NCI-H1105 treated with DMSO at 0.1 percent for 48 hours (cell line): ENCODE results near the gene NUBPL.
"Not testable (repeated sequence)": the region's sequence is repeated elsewhere in the genome, so short reads cannot be mapped to it uniquely, and the experiment has no call there.

ENCODE experiments used
- DNase-seq: peaks from one replicate; lab custom pipeline; 2025; lab: John Stamatoyannopoulos, UW

NUBPL gene

DNA sequence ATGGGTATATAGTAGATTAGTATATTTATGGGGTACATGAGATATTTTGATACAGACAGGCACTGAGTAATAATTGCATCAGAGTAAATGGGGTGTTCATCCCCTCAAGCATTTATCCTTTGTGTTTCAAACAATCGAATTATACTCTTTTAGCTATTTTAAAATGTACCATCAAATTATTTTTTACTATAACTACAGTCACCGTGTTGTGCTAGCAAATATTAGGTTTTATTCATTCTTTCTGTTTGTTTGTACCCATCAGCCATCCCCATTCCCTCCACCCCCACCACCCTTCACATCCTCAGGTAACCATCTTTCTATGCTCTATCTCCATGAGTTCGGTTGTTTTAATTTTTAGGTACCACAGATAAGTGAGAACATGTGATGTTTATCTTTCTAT lies 115.8 kb downstream of the NUBPL start:
- DNase-seq = no peak

DNA sequence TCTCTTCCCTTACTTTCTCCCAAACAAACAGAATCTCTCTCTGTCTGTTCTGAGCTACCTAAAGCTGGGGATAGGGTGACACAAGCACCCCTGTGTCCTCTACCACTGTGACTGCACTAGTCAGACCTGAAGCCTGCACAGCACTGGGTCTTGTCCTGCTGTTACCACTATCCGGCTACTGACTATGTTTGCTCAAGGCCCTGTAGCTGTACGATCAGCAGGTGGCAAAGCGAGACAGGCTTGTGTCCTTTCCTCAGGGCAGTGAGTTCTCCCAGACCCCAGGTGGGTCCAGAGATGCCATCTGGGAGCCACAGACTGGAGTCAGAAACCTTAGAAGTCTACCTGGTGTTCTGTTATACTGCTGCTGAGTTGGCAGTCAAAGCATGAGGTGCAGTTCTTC lies 116.4 kb downstream of the NUBPL start:
- DNase-seq = no peak

DNA sequence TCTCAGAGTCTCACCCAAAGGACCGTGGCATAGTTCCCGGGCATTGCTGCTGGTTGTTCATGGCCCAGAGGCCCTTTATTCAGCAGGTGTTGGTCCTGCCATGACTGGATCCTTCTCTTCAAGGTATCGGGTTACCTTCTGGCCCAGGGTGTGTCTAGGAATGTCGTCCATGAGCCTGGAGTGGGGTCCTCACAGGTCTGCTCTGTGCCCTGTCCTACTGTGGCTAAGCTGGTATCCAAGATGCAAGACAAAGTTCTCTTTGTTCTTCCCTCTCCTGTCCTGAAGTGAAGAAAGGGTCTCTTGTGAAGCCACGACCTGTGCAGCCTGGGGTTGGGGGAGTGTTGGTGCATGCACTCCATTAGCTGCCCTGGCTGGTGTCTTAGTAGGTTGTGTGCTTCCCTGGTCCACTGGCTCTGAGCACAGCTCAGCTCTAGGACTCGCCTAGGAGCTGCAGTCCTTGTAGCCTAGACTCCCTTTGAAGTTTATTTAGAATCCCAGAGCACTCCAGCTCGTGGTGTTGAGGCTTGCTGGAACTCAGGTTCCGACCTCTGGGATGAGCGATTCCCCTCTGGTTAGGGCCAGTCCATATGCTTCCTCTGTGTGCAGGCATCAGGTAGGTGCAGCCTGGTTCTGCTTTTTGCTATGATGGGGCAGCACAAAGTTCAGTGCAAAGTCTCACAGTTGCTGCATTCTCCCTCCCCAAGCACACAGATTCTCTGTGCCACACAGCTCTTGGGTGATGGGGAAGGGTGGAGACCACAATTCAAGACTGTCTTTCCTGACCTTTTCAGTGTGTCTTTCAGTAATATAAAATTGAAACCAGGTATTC lies 117.4 kb downstream of the NUBPL start:
- DNase-seq = no peak

DNA sequence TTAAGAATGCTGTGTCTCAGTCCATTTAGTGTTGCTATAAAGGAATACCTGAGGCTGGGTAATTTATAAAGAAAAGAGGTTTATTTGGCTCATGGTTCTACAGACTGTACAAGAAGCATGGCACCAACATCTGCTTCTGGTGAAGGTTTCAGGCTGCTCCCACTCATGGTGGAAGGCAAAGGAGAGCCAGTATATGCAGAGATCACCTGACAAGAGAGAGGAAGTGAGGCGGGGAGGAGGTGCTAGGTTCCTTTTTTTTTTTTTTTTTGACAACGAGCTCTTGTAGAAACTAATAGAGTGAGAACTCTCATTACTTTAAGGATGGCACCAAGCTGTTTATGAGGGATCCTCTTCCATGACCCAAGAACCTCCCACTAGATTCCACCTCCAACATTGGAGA lies 121.6 kb downstream of the NUBPL start:
- DNase-seq = no peak

DNA sequence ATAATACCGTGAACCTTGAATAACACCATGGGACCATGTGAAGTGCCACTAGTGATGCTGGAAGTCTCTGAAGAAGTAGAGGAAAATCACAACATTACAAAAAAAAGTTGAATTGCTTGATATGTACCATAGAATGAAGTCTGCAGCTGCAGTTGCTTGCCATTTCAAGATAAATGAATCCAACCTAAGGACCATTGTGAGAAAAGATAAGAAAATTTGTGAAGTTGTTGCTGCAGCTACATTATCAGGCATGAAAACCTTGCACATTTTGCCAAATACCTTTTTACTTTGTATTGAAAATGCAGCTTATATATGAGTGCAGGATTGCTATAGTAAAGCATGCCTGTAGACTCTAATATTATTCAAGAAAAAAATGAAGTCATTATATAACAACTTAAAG lies 126.5 kb downstream of the NUBPL start:
- no peak for DNase-seq

DNA sequence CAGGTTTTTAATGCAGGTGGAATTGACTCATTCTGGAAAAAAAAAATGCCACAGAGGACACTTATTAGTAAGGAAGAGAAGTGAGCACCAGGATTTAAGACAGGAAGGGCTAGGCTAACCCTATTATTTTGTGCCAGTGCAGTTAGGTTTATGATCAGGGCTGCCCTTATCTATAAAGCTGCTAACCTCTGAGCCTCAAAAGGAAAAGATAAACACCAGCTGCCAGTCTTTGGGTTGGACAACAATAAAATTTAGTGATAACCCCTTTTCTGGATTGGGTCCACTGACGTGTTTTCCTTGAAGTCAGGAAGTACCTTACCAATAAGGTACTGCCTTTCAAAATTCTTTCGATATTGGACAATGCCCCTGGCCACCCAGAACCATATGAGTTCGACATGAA lies 128.9 kb downstream of the NUBPL start:
- no peak for DNase-seq

DNA sequence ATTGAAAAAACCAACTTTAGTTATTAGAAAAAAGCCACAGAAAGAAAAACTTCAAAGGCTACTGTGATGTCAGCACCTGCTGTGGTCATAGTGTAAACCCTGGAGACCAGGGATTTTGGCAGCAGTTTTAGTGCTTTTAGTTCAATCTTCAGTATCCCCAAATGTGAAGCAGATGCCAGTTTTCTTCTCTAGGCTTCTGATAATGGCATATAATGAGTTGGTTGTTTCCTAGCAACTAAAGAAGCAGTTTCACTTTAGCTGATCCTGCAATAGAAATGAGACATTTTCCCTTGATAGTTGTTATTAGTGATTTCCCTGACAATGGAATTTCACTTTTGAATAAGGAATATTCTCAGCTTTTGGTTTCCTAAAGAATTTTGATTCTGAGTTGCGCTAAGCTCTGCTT lies 131.2 kb downstream of the NUBPL start:
- DNase-seq = peak; percentile 86

DNA sequence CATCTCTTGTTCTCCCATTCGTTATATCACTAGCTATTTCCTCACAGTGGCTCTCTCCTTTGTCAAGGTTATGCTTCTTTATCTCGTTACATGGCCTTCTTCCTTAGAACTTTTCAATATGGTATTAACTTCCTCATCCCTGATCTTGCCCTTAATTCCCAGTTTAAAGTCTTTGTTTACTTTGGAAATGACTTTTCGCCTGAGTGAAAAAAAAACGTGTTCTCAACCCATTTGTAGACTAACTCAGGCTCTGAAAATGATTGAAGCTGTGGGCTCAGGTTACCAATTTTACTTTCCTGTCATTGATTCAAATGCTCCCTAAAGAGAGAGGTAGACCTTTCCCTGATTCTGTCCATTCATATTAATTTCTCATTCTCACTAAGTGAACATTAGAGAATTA lies 135.2 kb downstream of the NUBPL start:
- DNase-seq = no peak

DNA sequence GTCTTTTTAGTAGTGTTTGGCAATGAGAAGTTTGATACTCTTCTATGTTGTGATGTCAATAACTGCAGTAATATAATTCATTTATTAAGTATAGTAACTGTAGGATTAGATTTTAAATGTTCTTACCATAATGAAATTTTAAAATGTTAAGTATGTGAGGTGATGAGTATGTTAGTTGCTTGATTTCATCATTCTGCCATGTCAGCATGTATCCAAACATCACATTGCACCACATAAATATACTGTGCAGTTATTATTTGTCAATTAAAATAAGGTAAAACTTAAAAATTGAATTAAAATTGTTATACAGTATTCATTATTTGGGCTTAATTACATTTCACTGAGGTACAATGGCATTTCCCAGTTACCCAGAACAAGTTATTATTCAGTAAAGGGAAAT lies 138.6 kb downstream of the NUBPL start:
- DNase-seq = no peak

DNA sequence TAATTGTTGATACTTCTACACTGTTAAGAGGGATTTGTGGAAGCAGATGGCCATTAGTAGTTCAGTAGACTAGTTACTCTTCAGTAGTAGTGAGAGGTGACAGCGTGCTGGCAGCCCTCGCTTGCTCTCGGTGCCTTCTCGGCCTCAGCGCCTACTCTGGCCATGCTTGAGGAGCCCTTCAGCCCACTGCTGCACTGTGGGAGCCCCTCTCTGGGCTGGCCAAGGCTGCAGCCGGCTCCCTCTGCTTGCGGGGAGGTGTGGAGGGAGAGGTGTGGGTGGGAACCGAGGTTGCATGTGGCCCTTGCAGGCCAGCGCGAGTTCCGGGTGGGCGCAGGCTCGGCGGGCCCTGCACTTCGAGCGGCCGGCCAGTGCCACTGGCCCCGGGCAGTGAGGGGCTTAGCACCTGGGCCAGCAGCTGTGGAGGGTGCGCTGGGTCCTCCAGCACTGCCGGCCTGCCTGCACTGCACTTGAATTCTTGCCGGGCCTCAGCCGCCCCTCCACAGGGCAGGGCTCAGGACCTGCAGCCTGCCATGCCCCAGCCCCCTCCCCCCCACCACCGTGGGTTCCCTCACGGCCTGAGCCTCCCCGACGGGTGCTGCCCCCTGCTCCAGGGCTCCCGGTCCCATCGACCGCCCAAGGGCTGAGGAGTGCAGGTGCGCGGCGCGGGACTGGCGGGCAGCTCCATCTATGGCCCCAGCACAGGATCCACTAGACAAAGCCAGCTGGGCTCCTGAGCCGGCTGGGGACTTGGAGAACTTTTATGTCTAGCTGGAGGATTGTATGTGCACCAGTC lies 139.3 kb downstream of the NUBPL start:
- DNase-seq = no peak

DNA sequence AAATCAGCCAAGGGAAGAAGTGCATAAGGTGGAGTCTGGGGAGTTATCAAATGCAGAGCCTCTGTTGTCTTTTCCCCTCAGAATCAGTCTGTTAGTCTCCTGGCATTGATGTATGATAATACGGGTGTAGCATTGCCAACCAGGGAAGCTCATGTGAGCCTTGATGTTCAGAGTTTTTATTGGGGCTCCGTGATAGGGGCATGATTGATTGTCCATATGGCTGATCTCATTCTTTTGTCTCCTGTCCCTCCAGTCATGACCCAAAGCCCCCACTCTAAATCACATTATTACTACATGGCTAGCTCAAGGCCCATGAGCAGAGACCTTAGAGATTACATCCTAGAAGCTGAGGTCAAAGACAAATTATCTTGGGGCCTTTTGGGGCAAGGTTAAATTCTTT lies 140.9 kb downstream of the NUBPL start:
- no peak for DNase-seq

DNA sequence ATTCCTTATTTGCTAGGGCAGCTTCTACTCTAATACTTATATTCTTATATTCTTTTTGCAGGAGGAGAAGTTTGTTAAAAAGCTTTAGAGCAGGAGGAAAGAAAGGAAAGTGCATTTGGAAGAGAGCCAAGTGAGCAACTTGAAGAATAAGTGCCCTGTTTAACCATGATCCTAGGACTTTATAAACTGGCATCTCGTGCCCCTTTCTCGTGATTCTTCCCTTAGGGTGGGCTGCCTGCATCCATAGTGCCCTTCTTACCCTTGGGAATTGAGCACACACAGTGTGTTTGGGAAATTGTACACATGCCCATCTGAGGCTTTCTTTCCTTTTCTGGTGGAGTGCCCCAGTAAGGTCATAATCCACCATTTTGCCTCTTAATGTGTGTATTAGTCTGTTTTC lies 141.9 kb downstream of the NUBPL start:
- no peak for DNase-seq

DNA sequence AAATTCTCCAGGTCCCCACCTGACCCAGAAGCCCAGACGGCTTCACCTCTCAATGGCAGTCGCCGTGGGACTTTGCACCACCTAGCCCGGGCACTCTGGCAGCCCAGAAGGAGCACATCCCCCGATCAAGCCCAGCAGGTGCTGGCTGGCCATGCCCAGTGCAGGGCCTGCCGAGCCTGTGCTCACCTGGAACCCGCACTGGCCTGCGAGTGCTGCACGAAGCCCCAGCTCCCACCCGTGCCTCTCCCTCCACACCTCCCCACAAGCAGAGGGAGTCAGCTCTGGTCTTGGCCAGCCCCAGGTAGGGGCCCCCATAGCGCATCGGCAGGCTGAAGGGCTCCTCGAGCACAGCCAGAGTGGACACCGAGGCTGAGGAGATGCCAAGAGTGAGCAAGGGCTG lies 144.5 kb downstream of the NUBPL start:
- no peak for DNase-seq

DNA sequence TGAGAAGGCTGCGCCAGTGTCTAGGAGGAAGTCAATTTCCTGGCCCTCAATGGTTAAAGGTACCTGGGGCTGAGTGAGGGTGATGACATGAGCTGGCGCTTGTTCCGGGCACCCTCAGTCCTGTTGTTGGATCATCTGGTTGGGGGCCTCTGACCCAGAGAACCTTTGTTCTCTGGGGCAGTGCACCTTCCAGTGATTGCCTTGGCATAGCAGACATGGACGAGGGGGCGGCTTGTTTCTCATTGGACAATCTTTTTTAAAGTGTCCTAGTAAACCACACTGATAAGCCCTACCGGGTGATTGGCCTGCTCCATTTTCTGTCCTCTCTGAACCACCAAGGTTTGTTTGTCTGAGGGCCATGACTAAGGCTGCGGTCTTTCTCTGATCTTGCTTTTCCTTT lies 147.5 kb downstream of the NUBPL start:
- not testable (repeated sequence) for DNase-seq

DNA sequence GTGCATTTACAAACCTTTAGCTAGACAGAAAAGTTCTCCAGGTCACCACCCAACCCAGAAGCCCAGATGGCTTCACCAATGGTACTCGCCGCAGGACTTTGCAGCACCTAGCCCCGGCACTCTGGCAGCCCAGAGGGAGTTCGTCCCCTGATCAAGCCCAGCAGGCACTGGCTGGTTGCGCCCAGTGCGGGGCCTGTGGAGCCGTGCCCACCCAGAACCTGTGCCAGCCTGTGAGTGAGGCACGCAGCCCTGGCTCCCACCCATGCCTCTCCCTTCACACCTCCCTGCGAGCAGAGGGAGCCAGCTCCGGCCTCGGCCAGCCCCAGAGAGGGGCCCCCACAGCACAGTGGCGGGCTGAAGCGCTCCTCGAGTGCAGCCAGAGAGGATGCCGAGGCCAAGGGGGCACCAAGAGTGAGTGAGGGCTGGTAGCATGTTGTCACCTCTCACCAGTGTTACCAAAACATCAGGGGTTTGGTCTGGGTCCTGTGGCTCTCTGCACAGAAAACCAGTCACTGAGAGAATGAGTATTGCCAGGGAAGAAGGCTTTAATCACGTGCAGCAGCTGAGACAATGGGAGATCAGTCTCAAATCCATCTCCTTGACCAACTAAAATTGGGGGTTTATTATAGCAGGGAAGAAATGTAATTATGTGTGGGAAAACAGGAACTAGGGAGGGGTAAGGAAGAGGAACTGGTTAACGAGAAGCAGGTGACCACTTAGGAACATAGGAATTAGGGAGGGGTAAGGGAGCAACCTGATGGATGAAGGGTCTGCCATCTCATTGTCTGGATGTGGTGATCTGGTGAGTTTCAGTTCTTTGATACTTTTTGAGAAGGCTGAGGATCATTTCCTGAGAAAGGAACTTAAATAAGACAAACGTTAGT lies 151.3 kb downstream of the NUBPL start:
- DNase-seq = no peak

DNA sequence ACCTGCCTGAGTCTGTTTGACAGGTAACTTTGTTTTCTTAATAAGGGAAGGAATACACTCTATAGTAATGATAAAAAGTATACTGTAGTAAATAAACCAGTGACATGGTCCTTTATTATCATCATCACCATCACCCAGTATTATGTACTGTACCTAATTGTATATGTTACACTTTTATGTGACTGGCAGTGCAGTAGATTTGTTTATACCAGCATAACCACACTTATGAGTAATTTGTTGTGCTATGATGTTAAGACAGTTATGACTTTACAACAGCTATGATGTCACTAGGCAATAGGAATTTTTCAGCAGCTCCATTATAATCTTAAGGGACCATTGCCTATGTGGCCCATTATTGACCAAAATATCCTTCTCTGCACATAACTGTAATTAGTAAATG lies 155.0 kb downstream of the NUBPL start:
- DNase-seq = no peak

DNA sequence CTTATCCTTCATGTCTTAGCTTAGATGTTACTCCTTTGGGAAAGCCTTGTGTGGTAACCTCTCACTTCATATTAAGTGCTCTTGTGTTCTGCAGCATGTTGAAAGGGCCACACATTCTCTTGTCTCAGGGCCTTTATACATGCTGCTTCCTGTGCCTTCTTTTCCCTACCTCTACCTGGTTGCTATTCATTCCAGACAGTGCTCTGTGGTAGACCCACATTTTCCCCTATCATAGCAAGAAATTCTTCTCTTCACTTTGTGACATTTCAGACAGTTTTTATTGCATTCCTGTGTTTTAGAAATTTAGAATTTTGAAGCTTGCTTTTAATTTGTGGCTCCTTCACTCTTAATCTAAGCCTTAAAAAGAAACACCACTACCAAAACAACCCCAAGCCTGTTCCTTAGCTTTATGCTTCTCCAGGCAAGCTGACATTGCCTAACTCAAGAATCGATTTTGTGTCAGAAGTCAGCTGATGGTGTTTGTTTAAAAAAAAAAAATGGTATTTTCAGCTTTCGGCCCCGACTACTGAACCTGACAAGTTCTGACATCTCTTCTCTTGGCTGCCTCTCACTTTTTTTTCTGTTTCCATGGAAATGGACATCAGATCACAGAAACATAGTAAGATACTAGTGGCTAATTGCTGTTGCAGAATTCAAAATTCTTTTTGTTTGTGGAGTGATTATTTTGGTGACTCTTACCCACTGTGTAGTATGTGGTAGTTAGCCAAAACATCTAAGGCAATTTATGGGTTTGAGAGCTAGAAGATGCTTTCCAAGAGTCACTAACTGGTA lies 156.3 kb downstream of the NUBPL start:
- DNase-seq = no peak

DNA sequence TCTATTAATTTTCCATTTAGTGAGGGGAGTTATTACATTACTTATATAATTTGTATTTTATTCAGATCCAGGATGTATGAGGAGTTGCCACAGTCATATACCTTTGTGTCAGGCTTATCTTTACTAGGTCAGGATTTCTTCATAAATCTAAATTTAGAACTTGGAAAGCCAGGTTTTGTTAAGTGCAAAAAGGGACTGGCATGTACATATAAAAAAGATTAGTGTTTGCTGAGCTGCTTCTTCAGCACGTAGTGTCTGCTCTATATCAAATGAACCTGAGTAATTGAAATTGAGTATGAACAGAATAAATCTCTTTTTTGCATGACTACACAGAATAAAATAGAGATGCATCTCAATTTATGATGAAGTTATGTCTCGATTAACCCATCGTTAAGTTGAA lies 157.4 kb downstream of the NUBPL start:
- DNase-seq = no peak

DNA sequence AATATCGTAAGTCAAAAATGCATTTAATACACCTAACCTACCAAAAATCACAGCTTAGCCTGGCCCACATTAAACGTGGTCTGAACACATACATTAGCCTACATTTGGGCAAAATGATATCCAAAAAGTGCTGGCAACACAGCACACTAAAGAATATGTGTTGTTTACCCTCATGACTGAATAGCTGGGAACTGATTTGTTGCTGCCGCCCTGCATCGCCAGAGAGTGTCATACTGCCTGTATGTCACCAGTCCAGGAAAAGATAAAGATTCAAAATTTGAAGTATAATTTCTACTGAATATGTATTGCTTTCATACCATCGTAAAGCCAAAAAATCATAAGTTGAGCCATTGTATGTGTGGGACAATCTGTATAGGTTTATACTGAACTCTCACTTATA lies 157.8 kb downstream of the NUBPL start:
- DNase-seq = no peak

DNA sequence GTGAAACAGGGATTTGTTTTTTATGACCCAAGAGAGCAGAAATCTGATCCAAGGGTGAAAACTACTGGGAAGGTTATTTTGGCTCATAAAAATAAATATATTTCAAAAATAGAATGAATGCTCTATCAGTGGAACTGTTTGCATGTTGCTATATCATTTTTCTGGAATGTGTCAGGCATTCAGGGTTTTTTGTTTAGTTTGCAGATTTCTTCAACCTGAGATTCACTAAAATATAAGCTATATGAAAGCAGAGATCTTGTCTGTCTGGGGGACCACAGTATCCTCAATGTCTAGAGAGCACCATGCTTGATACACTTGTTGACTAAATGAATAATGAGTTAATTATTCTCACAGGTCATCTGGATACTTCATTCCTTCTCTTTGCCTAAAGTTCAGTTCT lies 165.1 kb downstream of the NUBPL start:
- DNase-seq = no peak

DNA sequence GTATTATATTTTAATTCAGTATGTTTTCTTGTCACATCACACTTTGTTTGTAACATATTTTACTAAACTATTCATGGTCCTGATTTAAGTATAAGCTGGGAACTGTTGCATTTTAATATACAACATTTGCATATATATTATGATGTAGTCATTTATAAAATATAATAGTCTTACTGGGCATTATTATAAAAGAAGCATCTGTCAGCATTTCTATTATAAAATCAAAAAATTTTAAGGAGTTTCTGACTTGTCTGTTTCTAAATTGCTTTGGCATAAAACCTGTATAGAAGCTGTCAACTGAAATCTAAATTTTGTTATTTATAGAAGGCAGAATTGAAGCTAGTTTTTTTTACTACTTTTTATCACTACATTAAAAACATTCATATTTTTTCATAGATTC lies 166.6 kb downstream of the NUBPL start:
- no peak for DNase-seq

DNA sequence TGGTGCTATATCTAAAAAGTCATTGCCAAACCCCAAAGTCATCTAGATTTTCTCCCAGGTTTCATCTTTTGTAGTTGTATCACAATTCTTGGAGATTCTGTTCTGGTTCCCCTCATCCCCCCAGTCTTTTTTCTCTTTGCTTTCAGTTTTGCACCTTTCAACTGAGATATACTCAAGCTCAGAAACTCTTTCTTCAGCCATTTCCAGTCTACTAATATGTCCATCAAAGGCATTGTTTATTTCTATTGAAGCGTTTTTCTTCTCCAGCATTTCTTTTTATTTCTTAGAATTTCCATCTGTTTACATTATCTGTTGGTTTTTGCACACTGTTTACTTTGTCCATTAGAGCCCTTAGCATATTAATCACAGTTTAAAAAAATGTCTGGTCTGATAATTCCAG lies 179.5 kb downstream of the NUBPL start:
- DNase-seq = no peak
